NCI-H1417 treated with DMSO at 0.1 percent for 48 hours (cell line): ENCODE results near the gene MRPL9.
"Not testable (repeated sequence)": the region's sequence is repeated elsewhere in the genome, so short reads cannot be mapped to it uniquely, and the experiment has no call there.

Experiments used
- DNase-seq: peaks from one replicate; lab custom pipeline; 2025; lab: John Stamatoyannopoulos, UW

MRPL9 gene

DNA sequence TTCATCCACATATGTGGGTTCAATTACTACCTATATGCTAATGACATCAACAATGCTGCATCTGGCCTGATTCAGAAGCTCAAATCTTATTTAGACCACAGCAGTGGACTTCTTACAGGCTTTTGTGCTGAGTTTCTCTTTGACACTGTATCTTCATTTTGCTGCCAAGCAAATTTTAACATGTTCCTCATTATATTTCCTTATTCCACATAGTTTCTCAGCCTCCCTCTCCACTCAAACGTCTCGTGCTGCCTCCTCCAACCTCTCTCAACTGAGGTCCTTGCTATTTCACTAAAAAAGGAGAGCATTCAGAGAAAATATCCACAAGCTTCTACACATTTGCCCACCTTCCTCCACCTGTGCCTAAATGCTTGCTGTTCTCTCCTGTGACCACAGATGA, 20.5 kb upstream of the MRPL9 start:
- no peak for DNase-seq

DNA sequence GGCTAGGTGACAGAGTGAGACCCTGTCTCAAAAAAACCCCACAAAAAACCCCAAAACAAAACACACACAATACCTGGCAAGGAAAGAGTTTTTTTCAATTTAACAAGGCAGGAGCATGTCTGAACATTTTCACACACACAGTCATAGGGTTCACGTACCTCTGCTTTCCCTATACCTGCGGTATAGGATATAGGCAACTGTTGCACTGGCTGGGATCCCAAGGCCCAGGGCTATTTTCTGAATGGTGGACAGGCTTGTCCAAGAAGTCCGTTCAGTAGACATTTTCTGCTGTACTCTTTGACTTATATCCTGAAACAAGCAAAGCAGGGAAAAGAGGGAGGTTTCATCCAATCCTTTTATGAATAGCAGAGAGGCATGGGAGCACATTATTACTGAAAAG, 19.4 kb upstream of the MRPL9 start:
- no peak for DNase-seq

DNA sequence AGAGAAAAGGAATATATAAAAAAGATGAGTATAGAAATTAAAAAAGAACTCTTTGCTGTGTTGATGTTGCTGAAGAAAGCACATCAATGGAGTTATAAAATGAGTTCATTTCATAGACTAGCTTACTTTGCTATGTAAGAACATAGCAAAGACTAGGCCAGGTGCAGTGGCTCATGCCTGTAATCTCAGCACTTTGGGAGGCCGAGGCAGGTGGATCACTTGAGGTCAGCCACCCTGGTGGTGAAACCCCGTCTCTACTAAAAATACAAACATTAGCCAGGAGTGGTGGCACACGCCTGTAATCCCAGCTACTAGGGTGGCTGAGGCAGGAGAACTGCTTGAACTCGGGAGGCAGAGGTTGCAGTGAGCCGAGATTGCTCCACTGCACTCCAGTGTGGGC, 18.7 kb upstream of the MRPL9 start:
- not testable (repeated sequence) for DNase-seq

DNA sequence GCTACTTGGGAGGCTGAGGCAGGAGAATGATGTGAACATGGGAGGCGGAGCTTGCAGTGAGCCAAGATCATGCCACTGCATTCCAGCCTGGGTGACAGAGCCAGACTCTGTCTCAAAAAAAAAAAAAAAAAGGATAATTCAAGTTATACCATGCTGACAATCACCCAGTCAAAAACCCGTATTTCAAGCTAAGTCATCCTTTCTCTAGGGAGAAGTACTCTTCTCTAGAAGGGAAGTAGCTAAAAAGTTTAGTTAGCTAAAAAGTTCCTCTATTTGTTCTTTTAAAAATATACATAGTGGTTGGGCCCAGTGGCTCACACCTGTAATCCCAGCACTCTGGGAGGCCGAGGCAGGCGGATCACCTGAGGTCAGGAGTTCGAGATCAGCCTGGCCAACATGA, 17.4 kb upstream of the MRPL9 start:
- not testable (repeated sequence) for DNase-seq

DNA sequence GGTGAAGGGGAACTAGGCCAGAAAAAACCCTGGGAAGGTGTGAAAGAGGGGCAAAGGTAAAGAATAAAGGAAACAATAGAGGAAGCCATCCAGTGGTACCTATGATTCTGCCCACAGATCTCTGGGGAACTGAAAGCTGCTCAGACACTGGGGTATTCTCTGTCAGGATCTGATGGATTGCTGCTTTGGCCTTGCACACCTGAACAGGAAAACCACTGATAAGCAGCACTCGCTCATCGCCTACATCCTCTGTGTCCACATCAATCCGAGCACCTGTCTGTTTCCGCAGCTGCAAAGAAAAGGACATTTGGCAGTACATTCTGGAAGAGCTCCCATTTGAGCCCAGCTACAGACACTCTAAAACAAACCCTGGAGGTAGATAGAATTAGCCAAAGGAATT, 16.6 kb upstream of the MRPL9 start:
- no peak for DNase-seq

DNA sequence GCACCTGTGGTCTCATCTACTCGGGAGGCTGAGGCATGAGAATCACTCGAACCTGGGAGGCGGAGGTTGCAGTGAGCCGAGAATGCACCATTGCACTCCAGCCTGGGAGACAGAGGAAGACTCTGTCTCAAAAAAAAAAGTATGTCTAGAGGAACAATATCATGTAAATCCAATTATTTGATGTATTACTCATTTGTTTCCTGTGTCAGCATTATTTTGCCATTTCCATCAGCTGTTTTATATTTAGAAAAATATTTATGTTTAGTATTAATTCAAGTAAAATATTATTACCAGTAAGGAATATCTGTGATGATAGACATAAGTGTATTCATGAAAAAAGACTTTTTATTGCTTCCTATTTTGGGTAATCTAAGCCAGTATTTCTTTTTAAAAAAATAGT, 14.0 kb upstream of the MRPL9 start:
- DNase-seq: no peak

DNA sequence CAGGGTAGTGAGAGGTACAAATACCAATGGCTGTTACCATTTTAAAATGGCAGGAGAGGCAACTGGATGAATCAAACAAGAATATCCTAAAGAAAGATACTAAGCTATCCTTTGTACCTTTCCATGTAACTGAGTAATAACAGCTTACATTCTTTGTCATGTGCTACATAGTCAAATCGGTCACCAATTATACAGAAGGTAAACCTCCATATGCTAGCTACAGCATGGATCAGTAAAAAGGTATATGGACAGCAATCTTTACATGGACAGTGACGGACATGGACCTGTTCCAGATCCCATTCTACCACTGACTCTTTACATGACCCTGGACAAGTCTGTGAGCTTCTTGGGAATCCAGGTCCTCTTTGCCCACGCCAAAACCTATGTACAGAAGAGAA, 13.4 kb upstream of the MRPL9 start:
- DNase-seq: no peak

DNA sequence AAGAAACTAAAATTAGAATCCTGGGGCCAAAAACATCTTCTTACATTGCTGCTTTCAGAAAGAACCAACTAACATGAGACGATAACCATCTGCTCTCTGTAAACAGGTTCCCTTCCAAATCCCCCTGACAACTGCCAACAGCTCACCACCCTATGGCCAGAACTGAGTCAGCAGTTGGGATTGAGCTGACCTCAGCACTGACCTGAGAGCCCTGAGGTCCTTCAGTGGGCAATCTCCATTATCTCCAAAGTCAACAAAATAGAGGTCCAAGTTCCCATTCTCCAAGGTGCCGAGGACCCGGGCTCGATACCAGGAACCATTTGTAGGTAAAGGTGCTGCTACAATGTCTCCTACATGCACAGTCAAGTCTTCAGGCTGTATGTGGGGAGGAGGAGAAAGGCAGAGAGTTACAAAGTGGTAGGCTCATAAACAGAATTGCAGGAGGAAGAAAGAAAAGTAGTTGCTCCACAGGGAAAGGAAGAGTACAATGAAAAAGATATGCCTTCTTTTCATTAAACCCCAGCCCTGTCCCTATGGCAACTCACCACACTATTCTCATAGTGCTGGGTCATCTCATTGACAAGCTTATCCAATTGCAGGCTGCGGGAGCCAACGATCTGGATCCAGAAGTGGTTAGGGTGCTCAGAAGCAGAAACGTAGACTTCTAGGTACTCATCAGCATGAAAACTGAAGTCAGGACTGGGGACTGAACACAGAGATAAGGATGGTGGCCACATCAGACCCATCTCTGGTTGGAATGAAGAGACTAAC, 12.8 kb upstream of the MRPL9 start:
- DNase-seq: no peak

DNA sequence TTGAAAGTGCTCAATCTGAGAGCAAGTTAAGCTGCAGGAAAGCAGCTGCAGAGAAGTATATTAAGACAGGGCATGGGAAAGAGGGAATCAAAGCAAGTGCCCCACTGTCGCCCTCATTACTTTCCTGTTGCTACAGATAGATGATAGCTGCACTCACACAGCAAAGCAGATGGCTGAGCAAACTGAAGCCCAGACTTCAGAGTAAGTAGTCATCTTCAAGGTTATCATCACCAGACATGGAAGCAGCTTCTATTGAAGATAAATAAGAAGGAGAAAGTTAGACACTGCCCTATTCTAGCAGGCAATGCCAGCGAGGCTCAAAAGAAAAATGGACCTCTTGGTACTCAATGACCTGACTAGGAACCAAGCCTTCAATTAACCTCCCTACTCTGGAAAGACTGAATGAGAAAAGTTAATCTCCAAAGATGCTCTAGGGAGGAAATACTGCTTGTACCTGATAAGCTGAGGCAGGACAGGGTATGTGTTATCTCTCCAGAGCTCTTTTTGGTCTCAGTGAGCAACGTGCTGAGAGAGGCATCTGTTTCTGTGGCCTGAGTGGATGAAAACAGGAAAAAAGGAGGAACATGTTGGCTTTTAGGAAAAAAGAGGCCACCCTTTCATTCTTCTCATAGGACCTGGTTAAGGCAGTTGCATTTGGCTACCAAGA, 11.1 kb upstream of the MRPL9 start:
- DNase-seq: no peak

DNA sequence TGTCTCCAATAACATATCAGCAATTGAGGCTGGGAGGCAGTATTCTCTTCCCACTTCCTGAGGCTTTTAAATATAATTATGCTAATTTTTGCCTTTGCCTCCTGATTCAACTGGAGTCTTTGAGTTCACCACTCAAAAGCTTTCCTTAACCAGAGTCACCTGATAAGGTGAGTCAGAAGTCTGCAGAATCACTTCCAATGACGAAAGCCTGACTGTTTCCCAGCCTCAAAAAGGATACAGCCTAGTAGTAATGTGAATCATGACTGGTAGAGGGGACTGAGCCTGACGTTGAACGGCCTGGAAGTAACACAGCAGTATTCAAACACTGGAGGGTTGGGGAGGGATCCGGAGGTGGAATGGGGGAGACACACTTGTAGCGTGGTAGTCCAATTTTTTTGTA, 10.4 kb upstream of the MRPL9 start:
- no peak for DNase-seq

DNA sequence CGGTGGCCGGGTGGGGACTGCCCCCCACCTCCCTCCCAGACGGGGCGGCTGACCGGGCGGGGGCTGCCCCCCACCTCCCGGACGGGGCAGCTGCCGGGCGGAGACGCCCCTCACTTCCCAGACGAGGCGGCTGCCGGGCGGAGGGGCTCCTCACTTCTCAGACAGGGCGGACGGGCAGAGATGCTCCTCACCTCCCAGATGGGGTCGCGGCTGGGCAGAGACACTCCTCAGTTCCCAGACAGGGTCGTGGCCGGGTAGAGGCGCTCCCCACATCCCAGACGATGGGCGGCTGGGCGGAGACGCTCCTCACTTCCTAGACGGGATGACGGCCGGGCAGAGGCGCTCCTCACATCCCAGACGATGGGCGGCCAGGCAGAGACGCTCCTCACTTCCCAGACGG, 6.0 kb upstream of the MRPL9 start:
- DNase-seq: not testable (repeated sequence)

DNA sequence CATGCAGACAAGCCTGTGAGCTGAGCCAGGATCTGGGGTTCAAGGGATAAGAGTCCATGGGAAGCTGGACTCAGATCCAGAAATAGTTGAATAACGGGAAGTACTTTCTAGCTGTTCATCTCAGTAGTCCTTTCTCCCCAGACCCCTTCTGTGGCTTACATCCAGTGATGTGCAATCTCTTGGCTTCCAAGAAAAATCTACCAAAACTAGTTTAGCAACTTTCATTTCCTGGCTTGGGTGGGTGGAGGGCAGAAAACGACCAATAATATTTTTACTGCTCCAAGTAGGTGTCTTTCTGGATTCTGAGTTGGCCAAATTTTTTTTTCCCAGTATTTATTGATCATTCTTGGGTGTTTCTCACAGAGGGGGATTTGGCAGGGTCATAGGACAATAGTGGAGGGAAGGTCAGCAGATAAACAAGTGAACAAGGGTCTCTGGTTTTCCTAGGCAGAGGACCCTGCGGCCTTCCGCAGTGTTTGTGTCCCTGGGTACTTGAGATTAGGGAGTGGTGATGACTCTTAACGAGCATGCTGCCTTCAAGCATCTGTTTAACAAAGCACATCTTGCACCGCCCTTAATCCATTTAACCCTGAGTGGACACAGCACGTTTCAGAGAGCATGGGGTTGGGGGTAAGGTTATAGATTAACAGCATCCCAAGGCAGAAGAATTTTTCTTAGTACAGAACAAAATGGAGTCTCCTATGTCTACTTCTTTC, 5.2 kb upstream of the MRPL9 start:
- not testable (repeated sequence) for DNase-seq

DNA sequence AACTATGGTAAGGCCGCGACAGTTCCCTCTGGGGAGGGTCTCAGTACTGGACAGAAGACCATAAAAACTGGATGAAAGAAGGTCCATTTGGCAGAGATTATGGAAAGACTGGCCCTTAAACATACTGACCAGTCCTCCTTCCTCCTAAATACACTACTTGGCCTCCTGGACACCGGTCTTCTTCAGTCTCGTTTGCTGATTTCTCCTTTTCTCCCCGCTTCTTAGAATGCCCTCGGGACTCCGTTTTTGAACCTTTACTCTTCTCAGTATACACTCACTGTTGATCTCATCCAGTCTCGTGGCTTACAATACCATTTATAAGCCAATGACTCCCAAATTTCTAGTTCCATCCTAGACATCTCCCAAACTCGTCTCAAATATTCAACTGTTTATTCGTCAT, 694 bp upstream of the MRPL9 start:
- no peak for DNase-seq

DNA sequence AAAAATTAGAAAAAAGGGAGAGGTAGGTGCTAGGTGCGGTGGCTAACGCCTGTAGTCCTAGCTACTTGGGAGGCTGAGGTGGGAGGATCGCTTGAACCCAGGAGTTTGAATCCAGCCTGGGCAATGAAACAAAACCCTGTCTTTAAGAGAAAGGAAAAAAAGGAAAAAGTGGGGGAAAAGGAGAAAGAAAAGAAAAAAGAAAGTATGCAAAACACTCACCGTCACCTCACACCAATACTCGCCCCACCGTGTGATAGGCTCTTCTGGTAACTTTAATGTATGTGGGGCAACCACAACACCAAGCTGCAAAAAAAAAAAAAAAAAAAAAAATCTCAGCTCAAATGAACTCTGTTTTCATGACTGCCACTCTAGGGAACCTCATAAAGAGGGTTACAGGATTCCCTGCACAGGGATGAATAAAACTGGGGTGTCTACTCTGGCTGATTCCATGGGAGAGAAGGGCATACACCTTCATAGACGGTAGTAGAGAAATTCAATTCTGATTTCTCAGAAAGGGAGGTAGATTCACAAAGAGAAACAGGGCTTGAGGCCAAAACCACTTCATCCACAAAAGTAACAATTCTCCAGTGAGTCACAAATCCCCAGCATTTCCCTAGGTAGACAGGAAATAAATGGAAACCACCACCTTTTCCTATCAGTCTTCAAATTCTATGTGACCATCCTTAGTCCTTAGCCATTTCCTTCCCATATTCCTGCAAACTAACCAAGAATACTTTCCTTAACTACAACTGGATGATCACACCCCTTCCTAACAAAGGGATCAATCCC, 2.5 kb downstream of the MRPL9 start:
- DNase-seq: no peak

DNA sequence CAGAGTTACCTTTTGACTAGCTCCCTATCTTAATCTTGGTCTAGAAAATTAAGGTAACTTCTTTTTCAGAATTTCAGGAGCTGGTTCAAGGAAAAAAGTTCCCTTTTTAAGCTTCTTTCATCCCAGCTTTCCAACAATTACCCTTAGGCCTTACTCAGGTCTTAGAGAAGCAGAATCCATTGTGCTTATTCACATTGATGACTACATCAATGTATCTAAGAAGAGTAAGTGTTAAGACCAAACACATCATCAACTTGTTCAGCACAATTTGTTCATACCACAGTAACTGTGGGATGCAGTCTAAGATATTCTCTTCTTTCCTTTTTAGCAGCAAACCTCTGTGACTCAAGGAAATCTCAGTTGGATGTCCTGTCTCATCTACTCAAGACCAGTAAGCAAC, 4.1 kb downstream of the MRPL9 start:
- no peak for DNase-seq

DNA sequence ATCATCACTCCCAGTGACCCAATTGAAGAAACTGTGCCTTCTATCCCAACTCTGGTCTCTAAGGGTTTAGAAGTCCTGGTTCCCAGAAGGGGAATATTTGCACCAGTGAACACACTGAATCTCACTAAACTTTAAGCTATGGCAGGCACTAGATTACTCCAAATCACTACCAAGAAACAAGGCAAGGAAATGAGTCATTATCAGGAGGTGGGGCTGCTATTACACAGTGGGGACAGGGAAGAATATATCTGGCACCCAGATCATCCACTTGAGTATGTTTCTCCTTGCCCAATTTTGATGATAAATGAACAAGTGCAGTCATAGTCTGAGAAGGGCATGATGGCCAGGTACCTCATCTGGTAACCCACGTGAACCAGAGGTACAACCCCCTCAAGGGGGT, 7.0 kb downstream of the MRPL9 start:
- DNase-seq: no peak

DNA sequence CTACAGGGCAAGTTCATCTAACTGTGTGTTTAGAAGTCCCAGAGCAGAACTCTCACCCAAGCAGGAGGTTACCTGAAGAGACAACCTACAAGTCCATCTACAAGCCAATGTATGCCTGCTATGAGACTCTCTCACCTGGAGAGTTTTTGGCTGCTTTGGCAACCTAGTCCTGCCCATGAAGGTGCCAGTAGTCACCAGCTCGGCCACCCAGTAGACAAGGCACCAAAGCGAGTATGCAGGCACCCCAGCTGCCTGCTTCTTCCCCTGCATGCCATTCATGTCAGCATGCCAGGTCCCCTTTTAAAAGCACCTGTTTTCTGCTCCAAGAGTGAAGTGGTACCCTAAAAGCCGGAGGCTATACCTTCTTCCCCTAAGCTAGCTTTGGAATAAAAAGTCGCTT, 21.8 kb downstream of the MRPL9 start:
- DNase-seq: no peak

DNA sequence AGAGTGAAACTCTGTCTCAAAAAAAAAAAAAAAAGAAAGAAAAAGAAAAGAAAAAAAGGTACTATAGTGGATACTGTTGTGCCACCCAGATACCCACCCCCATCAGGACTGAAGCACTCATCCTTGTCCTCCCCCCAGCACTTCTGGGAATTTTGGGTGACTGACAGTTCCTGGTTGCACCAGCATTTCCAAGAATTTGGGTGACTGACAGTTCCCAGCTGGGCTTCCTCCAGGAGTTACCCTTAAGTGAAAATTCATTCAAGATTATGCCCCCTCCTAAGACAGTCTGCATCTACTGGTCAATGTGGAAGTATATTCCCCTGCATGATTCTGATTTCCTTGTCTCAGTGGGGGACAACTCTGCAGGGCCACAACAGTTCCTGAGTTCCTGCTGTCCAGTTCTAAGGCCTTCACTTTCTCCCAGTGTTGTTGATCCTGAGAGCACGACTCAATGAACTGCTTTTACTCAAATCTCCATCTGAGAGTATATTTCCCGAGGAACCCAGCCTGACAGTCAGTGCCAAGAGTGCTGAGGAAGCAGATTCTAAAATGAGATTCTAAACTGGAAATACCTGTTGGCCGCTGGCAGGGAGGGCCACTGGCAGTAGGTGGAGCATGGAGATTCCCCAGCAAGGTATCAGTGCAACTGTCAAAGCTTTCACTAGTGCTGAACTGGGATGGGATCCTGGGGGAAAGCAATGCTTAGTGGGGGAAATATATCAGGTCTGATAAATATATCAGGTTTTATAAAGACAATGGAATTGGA, 23.5 kb downstream of the MRPL9 start:
- no peak for DNase-seq

DNA sequence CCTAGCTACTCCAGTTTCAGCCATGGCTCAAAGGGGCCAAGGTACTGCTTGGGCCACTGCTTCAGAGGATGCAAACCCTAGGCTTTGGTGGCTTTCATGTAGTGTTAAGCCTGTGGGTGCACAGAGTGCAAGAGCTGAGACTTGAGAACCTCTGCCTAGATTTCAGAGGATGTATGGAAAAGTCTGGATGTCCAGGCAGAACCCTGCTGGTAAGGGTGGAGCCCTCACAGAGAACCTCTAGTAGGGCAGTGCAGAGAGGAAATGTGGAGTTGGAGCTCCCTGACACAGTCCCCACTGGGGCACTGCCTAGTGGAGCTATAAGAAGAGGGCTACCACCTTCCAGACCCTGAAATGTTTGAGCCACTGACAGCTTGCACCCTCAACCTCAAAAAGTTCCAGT, 25.8 kb downstream of the MRPL9 start:
- no peak for DNase-seq

DNA sequence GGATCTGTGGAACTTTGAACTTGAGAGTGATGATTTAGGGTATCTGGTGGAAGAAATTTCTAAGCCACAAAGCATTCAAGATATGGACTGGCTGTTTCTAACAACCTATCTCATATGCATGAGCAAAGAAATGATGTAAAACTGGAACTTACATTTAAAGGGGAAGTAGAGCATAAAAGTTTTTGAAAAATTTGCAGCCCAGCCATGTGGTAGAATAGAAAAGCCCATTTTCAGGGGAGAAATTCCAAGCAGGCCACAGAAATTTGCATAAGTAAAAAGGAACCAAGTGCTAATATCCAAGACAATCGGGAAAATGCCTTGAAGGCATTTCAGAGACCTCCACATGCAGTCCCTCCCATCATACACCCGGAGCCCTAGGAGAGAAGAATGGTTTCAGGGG, 26.3 kb downstream of the MRPL9 start:
- no peak for DNase-seq

DNA sequence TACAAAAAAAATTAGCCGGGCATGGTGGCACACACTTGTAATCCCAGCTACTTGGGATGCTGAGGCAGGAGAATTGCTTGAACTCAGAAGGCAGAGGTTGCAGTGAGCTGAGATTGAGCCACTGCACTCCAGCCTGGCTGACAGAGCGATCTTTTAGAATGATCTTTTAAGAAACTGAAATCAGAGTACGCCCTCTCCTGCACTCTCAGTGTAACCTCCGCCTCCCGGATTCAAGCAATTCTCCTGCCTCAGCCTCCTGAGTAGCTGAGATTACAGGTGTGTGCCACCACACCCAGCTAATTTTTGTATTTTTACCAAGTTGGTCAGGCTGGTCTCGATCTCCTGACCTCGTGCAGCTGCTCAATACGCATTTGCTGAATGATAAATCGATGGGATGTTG, 29.3 kb downstream of the MRPL9 start:
- DNase-seq: not testable (repeated sequence)

DNA sequence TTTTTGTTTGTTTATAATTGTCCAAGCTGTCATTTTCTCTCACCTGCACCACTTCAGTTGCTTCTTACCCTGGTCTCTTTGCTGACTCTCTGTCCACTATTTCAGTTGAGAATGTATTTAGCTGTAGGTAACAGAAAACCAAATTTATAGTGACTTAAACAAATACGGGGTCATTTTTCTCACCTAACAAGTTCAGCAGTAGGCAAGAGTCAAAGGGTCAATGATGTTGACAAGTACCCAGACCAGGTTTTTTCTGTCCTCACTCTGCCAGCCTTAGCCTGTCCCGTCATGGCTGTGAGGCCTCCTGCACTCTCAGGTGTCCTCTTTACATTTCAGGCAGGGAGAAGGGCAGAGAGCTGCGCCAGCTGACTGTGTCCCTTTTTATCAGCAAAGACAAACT, 30.2 kb downstream of the MRPL9 start:
- DNase-seq: no peak
